ENCODE measurements around the gene ME3.

ME3 gene

GRCh38 chr11:86416494-86416893 is 255.9 kb downstream of the ME3 start:
- DNase-seq = no peak

GRCh38 chr11:86415026-86415425 is 257.4 kb downstream of the ME3 start:
- DNase-seq = no peak

GRCh38 chr11:86414032-86414431 is 258.4 kb downstream of the ME3 start:
- DNase-seq = no peak

GRCh38 chr11:86408845-86409244 is 263.6 kb downstream of the ME3 start:
- DNase-seq = no peak

GRCh38 chr11:86403458-86403857 is 269.0 kb downstream of the ME3 start:
- DNase-seq = no peak

- no peak for DNase-seq
These were observed 274.3 kb downstream of the ME3 start for GRCh38 chr11:86398106-86398505.

GRCh38 chr11:86397351-86397750 is 275.1 kb downstream of the ME3 start:
- no peak for DNase-seq

GRCh38 chr11:86396396-86396795 is 276.0 kb downstream of the ME3 start:
- no peak for DNase-seq

- no peak for DNase-seq
These were observed 277.3 kb downstream of the ME3 start for GRCh38 chr11:86395061-86395551.
